ENCODE results near the gene ATRX.
"Not testable (repeated sequence)": the region's sequence is repeated elsewhere in the genome, so short reads cannot be mapped to it uniquely, and the experiment has no call there.

The ATRX gene

DNA sequence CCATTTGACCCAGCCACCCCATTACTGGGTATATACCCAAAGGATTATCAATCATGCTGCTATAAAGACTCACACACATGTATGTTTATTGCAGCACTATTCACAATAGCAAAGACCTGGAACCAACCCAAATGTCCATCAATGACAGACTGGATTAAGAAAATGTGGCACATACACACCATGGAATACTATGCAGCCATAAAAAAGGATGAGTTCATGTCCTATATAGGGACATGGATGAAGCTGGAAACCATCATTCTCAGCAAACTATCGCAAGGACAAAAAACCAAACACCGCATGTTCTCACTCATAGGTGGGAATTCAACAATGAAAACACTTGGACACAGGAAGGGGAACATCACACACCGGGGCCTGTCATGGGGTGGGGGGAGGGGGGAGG, 59.9 kb downstream of the ATRX start:
- DNase-seq = not testable (repeated sequence)

DNA sequence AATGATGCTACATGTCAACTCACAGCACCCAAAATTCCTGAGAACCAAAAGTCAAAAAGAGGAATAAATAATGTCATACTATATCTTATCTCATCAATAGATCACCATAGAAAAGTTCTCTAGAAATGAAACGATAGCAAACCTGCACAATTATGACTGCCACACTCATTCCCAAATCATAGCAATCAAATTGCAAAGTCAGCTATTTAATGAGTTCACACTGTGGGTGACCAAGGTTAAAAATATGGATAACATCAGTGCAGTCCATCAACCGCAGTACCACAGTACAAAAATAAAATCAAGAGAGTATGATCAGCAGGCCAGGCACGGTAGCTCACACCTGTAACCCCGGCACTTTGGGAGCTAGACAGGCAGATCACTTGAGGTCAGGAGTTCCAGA, 62.3 kb downstream of the ATRX start:
- DNase-seq = no peak

DNA sequence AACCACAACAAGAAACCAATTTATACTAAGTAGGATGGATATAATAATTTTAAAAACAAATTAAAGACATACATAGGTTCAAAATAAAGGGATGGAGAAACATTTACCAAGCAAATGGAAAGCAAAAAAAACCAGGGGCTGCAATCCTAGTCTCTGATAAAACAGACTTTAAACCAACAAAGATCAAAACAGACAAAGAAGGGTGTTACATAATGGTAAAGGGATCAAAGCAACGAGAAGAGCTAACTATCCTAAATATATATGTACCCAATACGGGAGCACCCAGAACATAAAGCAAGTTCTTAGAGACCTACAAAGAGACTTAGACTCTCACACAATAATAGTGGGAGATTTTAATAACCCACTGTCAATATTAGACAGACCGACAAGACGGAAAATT, 66.6 kb downstream of the ATRX start:
- DNase-seq = no peak

DNA sequence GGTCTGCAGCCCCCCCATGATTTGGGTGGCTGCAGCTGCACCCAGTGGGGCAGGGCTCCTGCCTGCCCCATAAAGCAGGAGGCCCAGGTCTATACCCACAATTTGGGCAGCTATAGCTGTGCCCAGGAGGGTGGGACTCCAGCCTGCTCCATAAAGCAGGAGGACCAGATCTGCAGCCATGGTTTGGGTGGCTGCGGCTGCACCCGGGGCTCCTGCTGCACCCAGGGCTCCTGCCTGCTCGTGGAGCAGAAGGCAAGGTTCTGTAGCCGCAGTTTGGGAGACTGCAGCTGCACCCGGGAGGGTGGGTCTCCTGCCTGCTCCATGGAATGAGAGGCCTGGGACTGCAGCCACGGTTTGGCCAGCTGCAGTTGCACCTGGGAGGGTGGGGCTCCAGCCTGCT, 81.1 kb downstream of the ATRX start:
- no peak for DNase-seq

DNA sequence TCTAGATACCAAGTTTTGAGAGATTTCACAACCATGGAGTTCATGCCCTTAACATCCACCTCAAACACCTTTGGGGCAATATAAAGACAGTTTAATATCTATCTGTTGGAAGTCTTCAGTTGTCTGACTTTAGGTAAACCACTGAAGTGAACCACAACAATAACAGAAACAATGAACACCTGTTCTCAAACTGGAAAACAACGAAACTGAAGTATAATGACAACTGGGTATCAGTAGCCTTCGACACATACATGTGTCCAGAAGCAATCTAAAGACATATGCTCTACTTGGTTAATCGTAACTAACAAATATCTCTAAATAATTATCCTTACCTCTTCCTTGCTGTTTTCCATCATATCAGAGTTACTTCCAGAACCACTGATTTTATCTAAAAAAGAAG, 87.8 kb downstream of the ATRX start:
- no peak for DNase-seq

DNA sequence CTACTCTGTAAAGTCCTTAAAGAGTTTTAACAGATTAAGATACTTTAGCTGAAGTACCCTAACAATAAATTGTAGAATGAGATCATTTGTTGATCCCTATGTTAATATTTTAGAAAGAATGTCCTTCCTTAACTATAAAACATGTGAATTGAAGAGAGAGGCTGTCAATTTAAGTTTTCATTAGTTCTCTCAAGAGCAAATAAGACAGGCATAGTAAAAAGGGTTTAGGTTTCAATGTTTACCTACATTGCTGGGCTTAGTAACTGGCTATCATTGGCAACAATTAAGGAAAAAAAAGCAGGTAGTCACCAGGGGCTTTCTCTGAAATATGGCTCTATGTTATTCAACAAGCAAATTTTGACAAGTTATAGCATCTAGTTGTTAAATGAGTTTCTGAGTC, 91.5 kb downstream of the ATRX start:
- no peak for DNase-seq

DNA sequence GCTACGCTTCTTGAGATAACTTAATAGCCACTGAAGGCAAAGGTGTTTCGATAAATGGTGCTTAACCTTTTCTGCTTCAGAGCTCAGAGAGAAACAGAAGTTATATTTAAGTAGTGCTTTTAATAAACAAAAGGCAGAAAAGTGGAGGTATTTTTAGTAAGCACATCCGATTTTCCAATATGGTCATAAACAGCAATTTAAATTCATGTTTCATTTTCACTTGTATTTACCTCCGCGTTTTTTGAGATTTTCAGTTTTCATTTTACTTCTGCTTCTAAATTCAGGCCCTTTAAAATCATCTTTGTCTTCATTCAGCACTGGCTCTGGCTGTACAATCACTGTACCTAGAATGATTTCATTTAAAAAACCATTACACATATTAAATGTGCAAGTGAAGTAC, 92.4 kb downstream of the ATRX start:
- no peak for DNase-seq

DNA sequence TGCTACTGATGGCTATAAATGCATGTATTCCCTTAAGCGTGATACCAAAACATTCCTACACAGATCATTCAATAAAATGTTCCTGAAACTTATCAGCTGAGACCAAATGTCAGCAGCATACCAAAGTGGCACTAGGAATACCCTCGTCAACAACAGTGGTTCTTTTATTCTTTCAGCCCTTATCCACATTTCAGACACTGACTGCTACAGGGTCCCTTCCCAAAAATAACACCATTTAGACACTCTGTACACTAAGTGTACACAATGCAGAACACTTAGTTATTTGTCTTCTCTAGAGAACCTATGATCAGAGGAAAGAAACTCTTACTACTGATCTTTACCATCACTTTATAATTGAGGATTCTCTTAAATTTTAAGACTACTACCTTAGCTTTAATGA, 94.1 kb downstream of the ATRX start:
- no peak for DNase-seq

DNA sequence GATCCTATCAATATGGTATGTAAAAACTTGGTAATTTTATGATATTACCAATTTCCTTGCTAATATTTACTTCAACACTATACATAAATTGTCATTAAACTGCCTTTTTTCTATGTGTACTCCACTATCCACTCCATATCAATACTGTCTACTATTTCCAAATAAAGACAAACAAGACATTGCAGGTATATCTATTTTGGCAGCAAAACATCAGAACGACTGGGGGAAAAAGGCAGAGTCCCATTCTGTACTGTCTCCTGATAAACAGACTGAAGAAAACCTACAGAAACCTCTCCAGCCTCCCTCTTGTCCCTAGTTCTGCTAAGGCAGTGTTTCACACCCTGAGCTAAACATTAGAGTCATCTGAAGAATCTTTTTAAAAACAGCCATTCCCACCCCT, 96.6 kb downstream of the ATRX start:
- no peak for DNase-seq

DNA sequence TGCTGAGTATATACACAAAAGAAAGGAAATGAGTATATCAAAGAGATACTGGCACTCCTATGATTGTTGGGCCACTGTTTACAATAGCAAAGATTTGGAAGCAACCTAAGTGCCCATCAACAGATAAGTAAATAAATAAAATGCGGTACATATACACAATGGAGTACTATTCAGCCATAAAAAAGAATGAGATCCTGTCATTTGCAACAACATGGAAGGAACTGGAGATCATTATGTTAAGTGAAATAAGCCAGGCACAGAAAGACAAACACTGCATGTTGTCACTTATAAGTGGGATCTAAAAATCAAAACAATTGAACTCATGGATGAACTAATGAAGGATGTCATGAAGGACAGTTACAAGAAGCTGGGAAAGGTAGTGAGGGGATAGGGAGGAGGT, 100.3 kb downstream of the ATRX start:
- not testable (repeated sequence) for DNase-seq

DNA sequence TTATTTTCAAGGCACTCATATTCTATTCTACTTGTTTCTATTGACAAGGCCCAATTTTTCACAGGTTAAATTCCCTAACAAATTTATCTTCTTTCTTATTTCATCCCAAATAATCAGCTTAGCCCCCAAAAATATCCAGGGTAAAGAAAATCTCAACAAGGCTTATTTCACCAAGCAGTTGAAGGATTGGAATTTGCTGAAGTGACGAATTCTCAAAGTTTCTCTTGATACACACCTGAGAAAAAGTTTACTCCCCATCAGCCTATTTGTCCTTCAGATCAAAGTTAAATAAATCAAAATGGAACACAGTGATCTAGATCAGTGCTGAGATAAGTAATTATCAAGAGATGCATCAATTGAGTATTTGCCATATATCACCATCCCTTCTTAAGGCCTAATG, 106.9 kb downstream of the ATRX start:
- DNase-seq = no peak

DNA sequence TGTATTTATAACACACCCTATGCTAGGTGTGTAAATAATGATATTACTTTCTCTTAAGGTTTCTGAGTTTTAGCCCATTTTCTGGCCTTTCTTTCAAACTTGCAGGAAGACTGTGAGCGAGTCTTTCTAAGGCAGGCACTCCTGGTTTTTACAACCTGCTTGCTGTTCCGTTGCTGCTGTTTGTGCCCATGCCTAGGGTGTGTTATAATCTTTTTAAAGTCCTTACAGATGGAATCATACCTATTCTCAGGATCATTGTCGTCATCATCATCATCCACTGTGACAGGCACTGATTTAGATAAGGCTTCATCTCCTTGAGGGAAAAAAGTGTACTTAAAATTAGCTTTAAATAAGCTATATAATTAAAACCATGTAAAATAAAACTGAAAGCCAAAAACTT, 110.0 kb downstream of the ATRX start:
- no peak for DNase-seq

DNA sequence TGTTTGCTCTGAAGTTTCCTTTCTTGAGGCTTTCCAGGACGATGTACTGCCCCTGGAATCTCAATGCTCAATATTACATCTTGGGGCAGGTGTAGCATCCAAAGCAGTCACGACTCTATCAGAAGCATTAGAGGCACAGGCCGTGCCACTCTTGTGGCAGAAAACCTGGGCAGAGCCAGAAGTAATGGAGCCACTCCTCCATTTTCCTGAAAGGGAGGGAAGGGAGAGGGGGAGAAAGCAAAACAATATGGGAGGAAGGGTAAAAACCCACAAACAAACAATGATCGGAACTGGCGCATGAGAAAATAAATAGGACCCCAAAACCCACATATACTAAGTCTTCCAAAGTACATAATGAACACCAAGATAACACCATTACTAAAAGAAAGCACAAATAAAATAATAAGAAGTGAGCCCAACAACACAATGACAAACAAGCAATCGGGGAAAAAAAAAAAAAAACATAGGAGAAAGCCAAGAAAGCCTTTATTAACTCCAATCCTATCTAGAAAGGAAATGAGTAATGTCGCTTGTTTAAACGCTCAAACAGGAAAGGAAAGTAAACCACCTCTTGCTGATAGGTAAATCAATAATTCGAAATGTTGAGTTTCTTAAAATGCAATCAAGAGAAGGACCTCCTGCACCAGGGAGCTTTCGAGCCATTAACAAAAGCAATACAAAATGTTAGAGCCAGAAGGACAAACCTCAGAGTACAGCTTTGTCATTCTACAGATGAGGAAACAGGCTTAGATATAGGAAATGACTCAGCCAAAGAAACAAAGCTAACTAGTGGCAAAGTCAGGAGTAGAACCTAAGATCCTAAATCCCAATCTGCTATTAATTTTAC, 117.4 kb downstream of the ATRX start:
- DNase-seq = no peak

DNA sequence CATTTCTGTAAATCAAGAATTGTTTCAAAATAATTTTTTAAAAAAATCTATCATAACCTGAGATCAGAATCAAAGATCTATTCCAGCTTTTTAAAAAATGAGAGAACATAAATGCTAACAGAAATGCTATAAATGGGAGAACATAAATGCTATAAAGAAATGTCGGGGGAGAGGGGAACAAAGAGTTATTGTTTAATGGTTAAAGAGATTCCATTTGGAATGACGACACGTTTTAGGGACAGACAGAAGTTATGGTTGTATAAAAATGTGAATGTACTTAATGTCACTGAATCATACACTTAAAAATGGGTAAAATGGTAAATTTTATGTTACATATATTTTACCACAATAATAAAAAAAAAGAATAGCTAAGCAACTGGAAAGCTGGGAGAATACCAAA, 127.1 kb downstream of the ATRX start:
- DNase-seq = no peak

DNA sequence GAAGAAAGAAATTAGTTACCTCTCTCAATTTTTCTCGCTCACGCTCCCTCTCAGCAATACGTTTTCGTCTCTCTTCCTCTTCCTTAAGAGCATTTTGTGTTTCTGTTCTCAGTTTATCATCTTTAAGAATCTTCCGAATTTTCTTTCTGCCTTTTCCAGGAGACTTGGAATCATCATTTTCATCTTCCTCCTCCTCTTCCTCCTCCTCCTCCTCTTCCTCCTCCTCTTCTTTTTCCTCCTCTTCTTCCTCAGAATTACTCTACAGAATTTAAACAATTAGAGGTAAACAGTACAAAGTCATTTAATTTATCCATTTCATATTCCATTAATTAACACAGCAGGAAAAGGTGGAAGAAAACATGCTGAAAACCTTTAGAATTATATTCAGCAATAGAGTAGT, 133.9 kb downstream of the ATRX start:
- no peak for DNase-seq

DNA sequence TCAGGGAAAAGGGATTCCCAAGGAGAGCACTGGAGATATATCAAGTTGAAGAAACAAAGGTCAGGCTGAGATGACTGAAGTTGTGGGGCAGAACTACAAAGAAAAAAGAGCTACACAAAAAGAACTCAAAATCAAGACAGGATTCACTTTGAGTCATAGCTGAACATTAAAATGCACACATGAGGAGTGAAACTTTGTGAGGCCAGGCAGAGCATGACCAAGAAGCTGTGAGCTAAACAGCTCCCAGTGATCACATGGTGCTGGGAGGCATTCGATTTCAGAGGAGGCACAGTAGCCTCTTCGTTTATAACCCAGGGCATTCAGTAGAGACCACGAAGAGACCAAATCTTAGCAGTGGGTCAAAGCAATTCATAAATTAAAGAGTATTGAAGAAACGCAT, 145.3 kb downstream of the ATRX start:
- DNase-seq = no peak

DNA sequence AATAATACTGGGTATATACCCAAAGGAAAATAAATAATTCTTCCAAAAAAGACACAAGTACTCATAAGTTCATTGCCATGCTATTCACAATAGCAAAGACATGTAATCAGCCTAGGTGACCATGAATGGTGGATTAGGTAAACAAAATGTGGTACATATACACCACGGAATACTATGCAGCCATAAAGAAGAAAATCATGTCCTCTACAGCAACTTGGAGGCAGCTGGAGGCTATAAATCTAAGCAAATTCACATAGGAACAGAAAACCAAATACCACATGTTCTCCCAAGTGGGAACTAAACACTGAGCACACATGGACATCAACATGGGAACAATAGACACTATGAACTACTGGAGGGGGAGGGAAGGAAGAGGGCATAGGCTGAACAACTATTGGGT, 146.2 kb downstream of the ATRX start:
- no peak for DNase-seq

DNA sequence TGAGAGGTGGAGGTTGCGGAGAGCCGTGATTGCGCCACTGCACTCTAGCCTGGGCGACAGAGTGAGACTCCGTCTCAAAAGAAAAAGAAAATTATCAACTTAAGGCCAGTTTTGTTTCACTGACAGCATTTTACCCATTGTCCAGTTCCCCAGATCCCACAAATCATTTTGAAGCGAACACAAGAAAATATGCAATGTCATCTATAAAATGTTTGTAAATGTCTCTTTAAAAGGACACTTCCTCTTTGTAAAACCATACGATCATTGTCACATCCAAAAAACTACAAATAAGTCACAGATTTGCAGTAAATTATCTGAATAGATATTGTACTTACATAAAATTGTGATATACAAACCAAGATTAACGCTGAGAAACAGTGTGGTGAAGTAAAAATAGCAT, 147.6 kb downstream of the ATRX start:
- no peak for DNase-seq

DNA sequence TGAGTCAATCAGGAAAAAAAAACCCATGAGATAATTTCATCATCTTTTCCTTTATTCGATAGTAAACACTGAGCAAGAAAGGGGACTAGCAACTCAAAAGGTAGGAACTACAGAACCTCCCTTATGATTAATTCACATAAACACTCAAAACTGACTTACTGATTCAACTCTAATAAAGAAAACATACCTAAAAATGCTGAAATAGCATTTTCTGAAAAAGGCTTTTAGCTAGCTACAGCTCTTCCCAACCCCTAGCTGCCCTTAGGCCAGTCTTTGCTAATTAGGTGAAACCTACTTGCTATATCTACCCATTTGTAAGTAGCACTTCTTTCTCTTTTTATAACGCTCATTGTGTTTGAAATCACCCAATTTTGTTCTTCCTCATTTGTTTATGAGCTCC, 150.6 kb downstream of the ATRX start:
- no peak for DNase-seq

DNA sequence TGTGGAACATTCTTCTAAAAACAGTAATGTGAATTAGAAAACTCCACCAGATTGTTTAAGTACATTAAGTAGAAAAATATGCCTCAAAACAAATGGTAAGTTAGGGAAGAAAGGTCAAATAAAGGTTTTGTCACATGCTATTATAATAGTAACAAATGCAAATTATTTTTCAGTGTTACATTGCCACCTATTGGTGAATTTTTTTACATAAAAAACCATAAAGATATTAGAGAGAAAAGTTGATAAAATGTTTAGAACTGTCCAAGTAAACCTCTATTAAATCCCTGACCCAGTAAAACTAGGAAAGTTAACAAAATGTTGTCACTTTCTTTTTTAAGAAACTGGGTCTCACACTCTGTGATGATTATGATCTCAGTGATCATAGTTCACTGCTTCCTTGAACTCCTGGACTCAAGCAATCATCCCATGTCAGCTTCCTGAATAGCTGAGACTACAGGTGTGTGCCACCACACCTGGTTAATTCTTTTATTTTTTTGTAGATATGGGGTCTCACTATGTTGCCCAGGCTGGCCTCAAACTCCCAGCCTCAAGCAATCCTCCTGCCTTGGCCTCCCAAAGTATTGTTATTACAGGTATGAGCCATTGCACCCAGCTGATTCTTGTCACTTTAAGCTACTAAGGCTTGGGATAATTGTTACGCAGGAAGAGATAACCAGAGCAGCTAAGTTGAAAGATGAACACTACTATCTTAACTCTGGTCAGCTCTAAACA, 157.6 kb downstream of the ATRX start:
- DNase-seq = no peak

DNA sequence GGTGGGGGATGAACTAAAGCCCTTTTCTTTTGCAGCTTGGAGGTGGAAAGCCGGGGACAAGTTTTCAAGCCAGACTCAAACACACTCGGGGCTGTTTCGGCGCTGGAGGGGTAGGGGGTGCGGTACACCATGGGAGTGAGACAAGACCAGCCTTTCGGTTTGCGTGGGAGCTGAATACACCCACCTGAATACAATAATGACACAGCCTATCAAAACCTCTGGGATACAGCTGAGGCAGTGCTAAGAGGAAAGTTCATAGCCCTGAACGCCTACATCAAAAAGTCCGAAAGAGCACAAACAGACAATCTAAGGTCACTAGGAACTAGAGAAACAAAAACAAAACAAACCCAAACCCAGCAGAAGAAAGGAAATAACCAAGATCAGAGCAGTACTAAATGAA, 163.3 kb downstream of the ATRX start:
- DNase-seq = no peak

DNA sequence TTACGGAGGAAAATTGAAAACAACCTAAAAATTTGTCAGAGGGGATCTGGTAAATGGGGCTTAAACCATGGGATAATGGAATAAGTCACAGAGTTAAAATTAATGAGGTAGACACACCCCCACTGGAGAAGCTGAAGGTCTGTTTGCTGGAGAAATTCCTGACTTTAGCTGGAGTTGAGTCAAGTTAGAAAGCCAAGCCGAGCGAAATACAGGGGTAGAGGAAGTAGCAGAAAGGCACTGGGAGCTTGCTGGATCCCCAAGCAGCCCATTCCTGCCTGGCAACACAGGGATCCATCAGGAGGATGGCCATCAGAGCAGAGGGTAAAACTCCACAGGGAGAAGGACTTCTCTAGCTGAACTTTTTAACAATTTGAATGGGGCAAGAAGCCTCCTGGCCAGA, 163.8 kb downstream of the ATRX start:
- no peak for DNase-seq

DNA sequence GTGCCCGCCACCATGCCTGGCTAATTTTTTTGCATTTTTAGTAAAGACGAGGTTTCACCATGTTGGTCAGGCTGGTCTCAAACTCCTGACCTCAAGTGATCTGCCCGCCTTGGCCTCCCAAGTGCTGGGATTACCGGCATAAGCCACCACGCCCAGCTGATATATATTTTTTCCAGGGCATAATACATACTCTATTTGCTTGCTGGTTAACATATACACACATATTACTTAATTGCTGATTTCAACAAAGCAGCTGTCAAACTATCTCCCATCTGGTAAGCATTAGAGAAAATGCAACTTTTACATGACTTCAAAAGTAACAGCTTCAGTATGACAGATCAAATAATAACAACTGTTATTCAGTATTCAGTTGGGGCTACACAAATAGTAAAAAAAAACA, 164.6 kb downstream of the ATRX start:
- not testable (repeated sequence) for DNase-seq

DNA sequence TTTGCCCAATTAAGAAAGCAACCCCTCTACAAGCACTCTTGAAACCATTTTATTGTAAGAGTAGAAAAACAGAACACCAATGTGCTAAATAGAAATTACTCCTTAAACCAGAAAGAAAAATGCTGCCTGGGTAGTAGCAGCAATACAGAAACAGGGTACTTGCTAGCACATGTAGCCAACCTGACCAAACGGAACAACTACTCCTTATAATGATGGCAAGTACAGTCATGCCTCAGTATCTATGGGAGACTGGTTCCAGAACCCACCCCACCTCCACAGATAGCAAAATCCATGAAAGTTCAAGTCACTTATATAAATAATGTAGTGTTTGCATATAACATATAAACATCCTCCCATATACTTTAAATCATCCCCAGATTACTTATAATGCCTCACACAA, 168.8 kb downstream of the ATRX start:
- no peak for DNase-seq

Data from right hindlimb (tissue), 1 donor.